ENCODE results near the gene INAFM2.

The INAFM2 gene

DNA sequence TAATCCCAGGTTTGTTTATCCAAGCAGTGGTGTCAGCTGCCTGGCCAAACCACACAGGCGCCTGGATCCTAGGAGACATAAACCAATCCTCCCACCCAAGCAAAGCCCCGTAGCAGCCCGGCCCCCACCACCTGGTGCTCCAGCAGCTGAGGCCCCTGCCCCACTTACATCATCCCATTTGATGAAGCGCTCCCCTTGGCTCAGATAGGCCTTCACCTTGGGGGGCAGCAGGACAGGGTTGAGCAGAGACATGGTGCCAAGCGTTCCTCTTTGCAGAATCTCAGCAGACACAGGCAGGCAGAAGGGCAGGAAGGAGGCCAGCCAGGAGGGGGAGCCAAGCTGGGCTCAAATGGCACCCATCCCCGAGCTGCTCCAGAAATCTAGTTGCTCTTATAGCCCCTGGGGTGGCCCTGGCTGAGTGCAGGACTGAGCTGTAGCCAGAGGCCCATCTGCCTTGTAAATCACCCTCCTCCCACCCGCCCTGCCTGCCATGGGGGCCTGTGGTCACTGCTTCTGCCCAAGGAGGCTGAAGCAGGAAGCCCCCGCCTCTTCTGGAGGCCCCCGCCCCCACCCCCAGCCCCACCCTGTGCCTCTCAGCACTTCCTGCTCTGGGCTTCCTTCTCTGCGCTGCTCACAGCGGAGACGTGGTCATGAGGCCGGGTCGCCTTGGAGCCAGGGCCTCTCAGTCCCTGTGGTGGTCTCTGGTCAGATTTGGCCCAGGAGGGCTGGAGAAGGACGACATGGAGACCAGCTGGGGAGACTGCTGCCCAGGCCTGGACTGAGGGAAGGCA, 15.9 kb upstream of the INAFM2 start, which contains the start of gene PLCB2:
PLCB2 (minus strand) TSS at position 515 of the 791 bp plus-strand sequence; CDS start at position 252, 263 bp downstream.
- DNase-seq, result peak; percentile 89

DNA sequence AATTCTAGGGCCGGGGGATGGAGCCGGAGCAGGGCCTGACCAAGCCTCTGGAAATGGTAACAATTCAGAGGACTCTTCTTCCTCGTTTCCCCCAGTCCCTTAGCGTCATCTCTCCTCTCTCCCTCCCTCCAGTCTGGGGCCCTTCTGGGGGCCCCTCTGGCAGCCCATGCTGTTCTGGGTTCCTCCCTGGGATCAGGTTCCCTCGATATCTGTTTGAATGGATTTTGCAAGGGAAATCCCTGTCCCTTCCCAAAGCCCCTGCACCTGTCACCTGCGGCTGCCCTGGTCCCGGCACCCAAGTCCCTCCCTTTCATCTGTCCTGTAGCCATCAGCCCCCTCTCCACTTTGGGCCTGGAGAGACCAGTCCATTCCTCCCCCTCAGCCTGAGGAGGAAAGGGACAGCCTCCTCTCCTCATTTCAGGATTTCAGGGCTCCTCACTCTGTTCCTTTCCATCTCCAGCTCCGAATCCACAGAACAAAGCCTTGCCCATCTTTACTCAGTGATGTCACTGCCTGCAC, 14.1 kb upstream of the INAFM2 start:
- DNase-seq, result no peak

DNA sequence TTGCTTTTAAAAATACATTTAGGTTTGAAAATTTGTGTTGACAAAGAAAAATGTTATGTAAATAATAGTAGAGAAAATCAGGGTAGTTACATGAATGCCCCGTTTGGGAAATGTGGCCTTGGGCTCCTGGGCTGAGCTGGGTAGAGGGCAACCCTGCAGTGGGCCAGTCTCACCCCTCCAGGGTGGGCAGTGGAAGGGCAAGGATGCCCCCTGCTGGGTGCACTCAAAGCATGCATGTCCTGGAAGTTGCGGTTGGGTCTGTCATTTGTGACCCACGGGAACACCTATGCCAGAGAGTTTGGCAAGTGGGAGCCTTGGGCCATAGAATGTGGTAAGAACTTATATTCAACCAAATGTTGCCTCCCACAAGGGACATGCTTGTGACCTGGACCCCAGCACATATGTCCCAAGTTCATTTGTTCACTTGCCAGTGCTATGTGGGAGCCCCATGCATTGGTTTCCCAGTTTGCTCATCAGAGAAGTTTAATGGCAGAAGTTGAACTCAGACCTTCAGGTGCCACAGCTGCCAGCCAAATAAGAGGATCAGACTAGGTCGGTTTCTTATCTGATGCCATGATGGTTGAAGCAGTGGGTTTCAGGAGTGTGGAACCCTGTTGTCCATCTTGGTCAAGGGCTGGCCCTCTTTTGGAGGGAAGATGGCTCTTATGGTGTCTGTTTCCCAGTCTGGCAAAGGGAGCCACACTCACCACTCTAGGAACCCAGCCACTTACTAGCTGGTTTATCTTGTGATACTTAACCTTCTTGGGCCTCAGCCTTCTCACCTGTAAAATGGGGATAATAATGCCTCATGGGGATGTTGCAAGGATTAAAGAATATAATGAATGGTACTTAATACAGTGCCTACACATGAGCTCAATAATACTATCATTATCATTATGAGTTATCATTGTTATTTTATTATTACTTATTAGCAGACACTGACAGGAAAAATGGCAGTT, 13.2 kb upstream of the INAFM2 start:
- peak; percentile 84 for DNase-seq

DNA sequence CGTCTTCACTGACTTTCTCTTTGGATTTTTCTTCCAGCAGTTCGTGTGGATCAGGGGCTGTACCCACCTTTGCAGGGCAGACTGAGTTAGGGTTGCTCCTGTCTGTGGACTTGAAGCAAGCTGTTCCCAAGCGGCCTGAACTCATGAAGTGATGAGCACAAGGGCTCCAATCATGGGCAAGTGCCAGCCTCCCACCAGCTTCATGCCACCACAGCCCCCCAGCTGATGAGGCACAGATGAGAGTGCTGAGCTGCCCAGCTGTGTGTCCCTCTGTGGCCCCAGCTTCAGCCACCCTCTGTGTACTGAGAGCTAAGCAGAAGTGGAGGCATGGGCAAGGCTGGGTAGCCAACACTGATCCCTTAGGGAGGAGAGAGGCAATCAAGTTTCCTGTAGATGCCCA, 12.5 kb upstream of the INAFM2 start:
- no peak for DNase-seq

DNA sequence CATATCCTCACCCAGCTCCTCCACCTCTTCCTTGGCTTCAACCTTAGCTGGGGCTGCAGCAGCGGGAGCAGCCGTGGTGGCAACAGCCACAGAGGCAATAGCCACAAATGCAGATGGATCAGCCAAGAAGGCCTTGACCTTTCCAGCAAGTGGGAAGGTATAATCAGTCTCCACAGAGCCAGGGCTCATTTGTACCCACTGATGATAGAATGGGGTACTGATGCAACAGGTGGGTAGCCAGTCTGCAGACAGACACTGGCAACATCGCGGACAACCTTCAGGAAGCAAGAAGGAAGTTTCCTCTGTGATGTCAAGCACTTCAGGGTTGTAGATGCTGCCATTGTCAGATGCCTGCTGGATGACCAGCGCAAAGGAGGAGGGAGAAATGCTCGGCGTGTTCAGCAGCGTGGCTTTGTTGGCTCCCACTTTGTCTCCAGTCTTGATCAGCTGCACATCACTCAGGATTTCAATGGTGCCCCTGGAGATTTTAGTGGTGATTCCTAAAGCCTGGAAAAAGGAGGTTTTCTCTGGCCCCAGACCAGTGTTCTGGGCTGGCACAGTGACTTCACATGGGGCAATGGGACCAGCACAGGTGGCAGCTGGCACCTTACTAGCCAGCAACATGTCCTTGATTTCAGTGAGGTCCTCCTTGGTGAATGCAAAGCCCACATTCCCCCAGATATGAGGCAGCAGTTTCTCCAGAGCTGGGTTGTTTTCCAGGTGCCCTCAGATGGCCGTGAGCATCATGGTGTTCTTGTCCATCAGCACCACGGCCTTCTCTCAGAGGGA, 10.9 kb upstream of the INAFM2 start:
- no peak for DNase-seq

DNA sequence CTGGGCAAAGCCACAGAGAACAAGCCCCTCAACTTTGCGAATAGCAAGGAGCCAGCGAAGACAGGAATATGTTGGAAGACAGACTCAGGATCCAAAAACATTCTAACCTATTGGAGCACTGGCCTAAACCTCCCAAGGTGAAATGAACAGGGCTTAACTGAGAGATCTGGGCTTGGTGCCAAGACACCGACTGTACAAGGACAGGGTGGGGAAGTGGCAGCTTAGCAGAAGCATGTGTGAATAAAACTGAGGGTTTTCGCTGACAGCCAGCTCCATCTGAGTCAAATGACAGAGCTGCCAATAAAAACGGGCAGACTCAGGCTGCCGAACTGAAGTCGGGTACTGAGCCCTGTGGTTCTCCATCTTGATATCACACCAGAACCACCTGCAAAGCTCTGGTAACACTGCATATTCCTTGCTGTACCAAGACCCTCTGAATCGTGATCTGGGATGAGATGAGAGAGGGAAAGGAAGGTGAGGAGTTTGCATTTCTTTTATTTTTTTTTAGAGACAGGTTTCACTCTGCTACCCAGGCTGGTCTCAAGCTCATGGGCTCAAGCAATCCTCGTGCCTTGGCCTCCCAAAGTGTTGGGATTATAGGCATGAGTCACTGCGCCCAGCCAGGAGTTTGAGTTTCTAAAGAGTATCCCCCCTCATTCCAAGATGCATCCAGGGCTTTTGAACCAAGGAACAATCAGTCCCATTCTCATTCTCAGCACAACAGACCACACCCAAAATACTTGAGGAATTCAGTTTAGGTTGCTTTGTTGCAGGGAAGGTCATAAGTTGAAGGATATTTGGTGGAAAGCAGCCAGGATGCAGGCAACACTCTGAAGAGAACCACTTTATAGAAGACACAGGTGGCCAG, 9.7 kb upstream of the INAFM2 start:
- no peak for DNase-seq

DNA sequence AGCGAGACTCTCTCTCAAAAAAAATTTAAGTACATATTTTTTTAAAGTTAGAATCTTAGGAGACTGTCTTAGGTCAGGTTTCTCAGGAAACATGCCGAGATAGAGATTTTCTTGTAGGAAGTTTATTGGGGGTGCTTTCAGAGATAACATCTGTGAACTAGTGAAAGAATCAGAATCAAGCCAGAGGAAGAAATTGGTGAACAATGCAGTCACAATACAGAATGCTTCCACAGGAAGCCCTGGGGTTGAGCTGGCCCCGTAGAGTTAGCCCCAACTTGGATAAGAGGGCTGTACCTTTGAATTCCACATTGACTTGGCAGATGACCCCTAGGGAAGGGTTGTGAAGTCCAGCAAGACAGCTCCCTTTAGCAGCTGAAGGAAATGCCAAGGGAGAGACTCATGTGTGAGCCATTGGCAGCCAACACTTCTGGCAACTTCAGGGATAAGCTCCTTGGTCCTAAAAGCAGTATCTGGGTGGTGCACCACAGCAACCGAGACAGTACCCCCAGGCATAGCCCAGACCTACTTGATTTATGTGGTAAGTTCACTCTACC, 8.7 kb upstream of the INAFM2 start:
- no peak for DNase-seq

DNA sequence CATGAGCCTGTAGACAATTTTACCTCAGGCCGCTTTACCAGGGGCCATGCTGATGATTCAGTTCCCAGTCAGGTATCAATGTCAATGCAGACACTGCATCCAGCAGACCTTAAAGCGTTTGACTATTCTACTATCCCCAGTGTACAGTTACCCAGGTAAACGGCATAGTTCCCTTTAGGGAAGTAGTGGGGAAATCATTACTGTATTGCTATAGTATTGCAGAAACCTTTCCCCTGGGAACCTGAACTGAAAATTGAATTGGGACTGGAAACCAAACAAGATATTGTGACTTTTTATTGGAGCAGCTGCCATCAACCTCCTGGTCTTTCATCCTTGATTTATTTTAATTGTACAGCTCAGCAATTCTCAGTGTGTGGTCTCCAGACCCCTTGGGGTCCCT, 6.6 kb upstream of the INAFM2 start:
- DNase-seq, result no peak

DNA sequence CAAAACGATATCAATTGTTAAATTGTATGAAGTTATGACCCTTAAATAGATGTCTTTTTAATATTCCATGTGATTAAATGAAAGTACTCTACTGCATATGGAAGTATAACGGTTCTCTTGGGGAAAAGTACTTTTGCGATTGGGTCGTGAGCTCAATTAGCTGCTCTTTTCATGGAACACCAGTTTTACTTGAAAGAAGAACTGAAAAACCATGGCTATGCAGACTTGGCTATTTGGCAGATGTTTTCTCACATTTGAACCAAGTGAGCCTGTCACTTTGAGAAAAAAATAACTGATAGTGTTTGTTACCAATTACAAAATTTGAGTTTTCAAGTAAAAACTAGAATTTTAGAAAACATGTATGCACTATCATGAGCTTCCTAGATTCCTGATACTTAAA, 5.9 kb upstream of the INAFM2 start:
- DNase-seq, result no peak

DNA sequence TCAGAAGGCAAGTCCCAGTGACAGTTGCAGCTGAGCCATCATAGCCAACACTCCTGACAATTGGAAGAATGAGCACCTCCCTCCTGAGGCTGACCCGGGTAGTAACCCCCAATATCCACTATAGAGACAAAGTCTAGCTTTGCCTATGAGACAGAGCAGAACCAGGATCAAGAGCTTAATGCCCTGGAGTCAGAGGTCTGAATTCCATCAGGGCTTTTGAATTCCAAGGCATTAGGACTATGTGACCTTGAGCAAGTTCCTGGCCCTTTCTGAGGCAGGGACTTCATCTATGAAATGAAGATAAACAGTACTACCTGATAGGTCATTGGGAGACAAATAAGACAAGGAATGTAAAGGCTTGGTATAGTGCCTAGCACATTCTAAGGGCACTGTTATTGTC, 3.1 kb upstream of the INAFM2 start:
- no peak for DNase-seq

DNA sequence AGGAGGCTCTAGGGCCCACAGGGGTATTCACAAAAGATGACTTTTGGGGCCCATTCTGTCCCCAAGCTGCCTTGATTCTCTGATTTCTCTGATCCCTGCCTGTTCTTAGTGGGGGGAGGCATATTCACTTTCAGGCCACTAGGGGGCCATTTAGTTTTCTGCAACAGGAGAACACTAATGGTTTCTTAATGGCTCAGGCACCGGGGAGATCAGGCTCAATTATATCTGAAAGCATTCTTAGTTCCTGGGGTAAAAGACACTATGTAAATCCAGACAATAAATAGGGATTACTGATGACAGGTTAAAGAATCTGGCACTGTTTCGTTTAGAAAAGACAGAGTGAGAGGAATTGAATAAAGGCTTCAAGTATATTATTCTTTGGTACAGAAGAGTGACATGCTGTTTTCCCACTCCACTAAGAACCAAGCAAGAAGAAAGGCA, 2.5 kb upstream of the INAFM2 start:
- DNase-seq, result no peak

DNA sequence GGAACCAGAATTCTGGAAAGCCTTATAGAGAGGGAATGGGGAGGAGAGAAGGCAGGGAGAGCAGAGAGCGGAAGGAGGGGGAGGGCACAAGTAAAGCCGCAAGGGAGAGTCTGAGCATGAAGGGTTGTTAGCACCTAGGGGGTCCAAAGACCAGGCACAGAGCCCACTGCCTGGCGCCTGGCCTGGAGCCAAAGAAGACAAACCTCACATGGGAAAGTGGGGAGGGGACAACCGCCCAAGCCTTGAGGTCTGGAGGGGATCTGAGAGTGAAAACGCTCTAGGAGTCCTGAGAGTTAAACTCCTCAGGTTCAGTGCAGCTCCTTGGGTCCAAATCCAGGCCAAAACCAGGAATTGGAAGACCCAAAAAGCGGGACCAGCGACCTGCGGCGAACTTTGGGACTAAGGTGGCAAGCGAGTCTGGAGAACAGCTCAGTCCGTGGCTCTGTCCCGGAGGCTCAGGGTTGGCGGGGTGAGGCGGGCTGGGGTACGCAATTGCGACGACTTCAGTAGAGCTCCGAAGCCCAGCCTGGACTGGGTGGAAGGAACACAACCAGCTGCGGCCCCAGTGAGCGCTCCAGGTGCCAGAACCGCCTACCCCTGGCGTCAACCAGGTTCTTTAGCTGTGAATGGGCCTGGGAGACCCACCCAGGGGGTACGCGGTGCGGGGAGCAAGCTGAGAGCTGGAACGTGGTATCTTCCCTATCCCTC, 807 bp upstream of the INAFM2 start:
- peak; percentile 50 for DNase-seq

DNA sequence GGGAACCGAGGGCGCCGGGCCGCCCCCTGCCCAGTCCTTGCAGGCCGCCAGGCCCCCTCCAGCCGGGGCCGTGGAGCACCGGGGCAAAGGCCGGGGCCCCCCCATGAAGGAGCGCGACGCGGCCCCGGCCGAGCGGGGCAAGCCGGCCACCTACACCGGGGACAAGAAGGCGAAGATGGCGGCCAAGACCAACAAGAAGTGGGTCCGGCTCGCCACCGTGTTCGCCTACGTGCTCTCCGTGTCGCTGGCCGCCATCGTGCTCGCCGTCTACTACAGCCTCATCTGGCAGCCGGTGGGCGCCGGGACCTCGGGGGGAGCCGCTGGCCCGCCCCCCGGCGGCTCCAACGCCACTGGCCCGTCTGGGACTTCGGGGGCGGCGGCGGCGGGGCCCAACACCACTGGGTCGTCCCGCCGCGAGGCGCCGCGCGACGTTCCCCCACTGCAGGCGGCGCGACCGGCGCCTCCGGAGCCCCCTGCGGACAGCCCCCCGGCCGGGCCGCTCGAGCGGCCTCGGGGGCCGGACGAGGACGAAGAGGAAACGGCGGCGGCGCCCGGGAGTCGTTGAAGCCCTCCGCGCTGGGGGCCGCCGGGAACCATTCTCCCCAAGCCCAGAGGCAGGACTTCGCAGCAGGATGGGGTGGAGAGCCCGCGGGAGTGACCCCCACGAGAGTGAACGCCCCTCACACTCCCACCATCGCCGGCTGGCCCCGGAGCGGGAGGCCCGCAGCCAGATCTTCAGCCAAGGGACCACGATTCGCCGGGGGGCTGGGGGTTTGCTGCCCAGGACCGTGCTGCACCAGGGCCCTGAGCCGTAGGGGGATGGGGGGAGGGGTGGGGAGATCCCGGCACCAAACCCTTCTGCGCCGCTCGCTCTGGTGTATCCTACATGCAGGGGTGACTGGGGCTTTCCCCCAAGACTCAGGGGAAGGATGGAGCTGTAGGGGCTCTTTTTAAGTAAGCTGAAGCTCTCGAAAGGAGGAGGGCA, 753 bp downstream of the INAFM2 start:
- no peak for DNase-seq

DNA sequence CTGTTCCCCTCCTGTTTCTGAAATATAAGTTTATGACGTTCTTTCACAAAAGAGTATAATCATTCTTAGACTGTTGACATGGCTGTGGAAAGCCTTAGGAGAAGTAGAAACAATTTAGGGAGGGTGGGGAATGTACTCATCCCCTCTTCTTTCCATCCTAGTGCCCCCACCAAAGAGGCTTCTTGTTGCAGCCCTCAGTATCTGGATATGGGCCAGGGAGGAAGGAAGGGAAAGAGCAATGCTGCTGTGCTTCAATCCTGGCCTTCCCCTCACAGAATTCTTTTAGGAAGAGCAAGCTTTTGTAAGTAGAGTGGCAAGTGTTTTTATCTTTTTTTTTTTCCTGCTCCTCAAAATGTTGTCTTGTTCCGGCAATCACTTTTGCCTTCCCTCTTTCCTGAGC, 1.7 kb downstream of the INAFM2 start:
- no peak for DNase-seq

DNA sequence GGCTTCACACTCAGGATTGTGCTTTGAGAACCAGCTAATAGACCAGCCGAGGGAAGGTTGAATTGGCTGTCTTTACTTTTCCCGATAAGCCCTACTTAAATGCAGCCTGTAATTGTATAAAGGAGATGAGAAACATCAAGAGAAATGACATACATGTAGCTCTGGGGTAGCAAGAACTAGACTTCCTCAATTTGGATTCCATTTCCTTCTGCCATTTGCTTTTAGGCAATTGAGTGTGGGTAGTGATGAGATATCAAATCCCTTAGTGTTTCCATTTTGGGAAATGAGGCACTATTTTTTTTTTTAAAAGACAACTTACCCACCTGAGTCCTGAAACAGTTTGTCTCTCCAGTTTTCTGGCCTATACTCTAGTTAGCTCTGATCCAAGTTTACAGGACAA, 2.2 kb downstream of the INAFM2 start:
- no peak for DNase-seq

DNA sequence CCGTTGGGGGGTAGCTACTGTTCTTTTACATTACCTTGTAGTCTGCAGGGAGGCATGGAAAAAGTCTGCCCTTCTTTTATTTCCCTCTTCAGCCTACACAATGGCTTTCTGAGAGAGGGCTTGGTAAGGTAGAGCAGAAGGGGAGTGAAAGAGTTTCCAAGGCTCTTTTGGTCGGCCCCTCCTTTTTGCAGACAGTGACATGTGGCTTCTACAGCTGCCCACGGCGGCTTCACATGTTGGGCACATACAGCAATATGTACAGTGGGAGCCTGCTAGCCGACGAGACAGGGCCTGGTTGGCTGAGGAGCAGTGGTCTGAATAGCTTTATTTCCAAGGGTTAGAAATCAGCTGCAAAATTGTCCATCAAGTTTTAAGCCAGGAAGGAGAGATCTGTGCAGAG, 4.0 kb downstream of the INAFM2 start:
- no peak for DNase-seq

DNA sequence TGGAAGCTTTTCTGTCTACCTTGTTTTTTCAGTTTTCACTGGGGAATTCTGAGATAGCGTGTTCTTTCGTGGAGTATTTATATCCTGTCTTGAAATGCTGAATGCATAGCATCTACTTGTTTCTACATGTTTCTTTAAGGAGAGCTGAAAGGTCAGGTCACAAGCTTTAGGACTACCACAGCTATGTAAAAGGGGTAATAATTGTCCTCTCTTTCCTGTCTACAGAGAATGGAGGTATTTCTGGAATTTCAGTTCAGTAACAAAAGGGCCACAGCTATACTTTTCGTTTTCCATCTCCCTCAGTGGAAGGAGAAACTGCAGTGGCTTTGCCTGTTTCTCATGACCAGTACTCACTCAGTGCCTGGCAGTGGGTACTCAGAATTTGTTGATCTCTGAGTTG, 4.7 kb downstream of the INAFM2 start:
- no peak for DNase-seq

DNA sequence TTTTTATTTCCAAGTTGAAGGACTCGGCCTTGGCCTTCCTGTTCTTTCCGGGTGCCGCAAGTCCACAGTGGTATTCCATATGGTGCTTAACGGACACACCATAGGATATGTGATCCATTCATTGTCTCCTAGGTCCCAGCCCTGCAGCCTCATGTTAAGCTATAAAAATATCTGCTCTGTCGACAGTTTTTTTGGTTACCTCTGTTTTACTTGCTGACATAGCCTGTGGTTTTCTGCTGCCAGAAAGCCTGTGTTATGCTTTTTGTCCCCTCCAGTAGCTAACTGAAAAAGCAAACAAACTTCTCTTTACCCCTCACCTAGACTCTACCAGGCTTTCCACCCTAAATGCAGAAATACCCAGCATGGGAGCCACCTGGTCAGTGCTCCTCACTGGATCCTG, 5.3 kb downstream of the INAFM2 start:
- DNase-seq, result no peak

DNA sequence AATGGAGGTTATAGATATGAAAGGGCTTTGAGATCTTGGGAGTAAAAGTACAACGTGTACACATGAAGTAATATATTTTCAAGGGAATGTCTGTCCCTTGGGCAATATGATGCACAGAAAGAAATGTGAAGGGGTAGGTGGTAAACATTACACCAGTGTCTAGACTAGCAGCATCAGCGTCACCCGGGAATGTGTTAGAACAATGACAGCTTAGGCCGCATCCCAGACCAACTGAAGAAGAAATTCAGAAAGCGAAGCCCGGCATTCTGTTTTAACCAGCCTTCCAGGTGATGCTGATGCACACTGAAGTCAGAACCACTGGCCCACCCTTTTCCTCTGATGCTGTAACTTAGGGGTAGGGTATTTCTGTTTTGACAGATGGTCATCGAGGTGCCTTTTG, 6.3 kb downstream of the INAFM2 start:
- DNase-seq, result no peak
